HG02571 (cell line): ENCODE results near the gene JMJD6.
"Not testable (repeated sequence)": the region's sequence is repeated elsewhere in the genome, so short reads cannot be mapped to it uniquely, and the experiment has no call there.

Source experiments
- ATAC-seq: cut with Tn5 transposase; IDR thresholded peaks from one replicate; pipeline ENCODE4 v1.9.1; 2021; ENCODE audit warnings: mild to moderate bottlenecking, moderate library complexity; ENCODE audit not compliant: unreplicated experiment

Gene JMJD6

DNA sequence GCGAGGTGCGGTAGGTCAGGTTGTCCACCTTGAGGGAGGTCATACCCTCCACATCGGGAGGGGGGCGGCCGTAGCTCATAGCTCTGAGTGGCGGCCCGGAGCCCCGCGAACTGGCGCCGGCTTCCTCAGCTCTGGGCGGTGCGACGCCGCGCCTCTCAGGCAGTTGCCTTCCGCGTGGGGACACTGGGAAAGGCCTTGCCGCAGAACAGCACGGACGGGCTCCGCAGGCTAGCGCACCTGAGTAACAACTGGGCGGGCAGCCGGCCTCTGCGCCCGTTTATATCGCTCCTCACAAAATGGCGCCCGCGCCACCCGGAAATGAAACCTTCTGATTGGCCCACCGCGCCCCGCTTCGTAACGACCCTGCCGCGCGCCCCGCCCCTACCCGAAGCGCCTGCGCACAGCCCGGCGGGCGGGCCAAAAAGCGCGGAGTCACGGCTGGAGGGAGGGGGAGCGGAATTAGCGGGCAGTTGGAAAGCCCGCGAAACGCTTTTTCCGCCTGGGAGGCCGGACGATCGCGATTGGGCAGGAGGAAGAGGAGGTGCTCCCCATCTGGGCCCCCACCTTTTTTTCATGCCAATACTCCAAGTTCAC lies 10.8 kb upstream of the JMJD6 start, which contains the start of gene SRSF2:
Gene SRSF2, minus strand, starts transcription at position 250 of the 594 bp plus-strand sequence. Its CDS starts 171 bp downstream, at position 79.
- ATAC-seq = peak; percentile 67

DNA sequence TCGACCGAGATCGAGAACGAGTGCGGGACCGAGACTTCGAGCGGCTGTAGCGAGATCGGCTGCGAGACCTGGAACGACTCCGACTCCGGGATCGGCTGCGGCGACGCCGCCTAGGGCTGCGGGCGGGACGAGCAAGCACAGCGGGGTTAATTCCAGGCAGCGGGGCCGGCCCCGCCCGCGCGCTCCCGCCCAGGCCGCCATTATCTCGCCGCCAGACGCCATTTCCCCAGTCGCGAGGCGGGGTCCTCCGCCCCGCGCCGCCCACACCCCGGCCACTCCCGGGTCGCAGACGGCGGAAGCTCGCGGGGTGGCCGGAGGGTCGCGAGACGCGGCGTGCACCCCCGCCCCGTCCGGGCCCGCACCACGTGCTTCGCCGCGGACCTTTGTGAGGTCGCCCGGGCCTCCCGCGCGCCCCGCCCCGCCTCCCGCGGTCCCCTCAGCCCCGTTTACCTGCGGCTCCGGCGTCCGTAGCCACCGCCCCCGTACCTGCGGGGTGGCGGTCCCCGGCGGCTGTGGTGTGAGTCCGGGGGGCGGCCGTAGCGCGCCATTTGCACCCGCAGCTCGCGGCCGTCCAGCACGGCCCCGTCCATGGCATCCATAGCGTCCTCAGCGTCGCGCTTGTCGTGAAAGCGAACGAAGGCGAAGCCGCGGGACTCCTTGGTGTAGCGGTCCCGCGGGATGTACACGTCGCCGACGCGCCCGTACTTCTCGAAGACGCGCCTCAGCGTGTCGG lies 10.1 kb upstream of the JMJD6 start:
- peak; percentile 5 for ATAC-seq

DNA sequence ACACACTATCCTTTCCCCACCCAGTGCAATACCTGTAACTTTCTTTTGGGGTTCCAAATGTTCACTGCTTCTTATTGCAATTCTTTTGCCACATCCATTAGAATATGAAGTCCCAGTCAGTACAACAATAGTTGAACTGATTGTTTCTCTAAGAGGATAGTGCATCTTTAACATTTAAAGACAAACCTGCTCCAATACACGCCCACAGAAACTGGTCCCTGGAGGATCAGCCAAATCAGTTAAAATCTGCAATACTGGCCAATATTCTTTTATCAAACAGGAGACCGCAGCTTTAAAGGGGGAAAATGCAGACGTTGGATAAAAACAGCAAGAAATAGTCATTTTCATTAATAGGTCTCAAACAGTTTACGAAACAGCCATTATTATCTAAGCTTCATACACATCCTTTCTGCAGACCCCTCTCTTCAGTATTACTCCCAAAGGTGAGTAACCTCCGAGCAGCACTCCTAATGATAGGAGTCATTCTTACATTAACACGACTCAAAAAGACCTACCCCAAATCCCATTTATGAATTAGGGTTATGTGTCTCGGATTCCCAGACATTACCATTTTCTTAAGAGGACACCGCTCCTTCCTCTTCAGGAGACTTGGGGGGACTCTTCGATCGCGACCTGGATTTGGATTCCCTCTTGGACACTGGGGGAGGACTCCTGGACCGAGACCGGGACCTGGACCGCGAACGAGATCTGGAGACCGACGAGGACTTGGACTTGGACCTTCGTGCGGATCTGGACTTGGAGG lies 9.4 kb upstream of the JMJD6 start:
- ATAC-seq = no peak

DNA sequence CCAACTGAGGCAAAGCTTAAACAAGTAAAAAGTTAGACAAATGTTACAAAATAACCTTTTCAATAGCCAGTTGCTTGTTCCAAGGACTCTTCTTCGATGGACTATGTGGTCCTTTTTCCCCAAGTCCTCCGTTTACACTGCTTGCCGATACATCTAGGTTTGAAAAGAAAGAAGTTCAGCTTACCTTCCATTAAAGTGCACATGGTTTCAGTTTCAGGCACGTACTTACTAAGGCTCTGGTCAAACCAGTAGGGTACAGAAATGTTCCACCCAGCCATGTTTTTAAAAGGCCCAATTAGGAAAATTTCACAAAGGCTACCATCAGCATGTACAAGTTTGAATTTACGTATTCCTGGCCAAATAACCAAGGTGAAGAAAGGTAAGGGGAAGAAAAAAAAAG lies 8.6 kb upstream of the JMJD6 start:
- ATAC-seq = no peak

DNA sequence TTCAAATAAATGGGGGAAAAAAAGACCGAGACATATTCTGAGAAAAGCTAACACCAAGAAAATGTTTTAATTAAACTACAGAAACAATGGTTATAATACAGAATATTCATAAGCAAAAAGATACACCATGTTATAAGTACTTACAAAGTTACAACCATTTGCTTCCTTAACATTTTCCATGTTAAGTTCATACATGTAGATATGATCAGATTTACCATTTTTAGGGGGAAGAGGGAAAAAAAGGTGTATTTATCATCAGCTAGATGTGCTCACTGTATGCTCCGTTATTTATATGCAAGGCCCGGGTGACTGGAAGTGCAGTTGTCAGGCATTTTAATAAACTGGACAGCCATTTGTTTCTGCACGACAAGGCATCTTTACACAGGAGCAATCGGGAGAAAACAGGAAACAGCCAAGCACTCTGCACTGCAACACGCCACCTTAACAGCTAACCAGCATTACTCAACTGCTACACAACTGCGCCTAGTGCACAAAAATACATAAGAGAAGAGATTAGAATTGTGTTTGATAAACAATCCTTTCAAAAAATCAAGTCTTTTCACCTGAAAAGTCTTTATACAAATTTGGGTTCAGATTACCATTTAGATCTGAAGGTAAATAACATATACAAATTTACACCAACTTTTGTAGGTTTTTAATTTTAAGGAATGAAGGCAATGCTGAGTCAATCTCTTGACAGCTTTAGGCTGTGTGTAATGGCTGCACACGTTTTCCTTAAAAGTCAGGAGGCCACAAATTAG lies 7.9 kb upstream of the JMJD6 start:
- ATAC-seq = no peak

DNA sequence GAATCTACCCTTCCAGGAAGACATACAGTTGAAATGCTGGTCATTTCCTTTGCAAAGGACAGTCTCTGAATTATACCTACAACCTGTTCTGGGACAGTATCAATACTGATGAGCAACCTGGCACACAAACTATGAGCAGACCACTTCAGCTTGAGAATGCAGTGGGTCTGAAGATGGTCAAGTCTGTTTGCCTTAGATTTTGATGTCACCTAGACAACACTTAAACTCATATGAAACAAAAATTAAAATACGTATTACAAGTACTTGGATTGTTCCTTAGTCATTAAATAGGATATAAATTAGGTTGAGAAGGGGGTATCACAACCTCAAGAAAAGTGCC lies 7.2 kb upstream of the JMJD6 start:
- no peak for ATAC-seq

DNA sequence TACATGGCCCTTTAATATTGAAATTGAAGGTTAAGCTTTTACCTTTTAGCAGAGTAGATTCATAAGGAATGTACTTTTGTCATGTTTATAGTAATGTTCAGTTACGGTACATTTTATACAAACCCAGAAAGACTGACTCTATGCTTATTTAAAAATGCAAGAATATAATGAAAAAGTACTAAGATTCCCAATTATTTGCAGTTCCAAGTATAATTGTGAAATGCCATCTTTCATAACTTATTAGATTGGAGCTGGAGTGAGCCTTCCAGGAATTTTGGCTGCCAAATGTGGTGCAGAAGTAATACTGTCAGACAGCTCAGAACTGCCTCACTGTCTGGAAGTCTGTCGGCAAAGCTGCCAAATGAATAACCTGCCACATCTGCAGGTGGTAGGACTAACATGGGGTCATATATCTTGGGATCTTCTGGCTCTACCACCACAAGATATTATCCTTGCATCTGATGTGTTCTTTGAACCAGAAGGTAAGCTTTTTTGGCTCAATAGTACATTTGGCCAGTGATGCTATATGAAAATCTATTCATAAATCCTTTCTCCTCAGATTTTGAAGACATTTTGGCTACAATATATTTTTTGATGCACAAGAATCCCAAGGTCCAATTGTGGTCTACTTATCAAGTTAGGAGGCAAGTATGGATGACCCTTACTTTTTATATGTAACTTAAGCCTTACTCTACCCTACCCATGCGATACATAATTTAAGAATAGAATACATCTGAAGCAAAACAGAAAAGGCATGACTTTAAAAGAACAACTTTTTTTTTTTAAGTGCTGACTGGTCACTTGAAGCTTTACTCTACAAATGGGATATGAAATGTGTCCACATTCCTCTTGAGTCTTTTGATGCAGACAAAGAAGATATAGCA lies 6.6 kb upstream of the JMJD6 start:
- ATAC-seq = no peak

DNA sequence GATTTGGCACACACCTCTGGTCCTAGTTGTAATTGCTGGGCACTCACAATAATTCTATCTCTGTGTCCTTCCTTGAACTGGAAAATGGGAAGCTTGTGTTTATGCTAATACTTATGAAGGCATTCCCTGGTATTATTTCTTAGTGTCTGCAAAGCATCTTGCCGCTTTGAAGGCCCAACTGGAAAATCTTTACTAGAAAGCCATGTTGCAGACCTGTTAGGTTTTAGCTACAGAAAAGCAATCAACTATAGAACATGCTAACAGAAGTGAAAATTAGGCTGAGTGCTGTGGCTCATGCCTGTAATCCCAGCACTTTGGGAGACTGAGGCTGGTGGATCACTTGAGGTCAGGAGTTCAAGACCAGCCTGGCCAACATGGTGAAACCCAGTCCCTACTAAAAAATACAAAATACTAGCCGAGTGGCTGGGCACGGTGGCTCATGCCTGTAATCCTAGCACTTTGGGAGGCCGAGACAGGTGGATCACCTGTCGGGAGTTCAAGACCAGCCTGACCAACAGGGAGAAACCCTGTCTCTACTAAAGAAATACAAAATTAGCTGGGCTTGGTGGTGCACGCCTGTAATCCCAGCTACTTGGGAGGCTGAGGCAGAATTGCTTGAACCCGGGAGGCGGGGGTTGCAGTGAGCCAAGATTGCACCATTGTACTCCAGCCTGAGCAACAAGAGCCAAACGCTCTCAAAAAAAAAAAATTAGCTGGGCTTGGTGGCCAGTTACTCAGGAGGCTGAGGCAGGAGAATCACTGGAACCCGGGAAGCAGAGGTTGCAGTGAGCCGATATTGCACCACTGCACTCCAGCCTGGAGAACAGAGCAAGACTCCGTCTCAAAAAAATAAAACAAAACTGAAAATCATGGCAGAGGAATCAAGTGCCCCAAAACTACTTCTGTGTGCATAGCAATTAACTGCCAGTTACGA lies 5.7 kb upstream of the JMJD6 start:
- not testable (repeated sequence) for ATAC-seq

DNA sequence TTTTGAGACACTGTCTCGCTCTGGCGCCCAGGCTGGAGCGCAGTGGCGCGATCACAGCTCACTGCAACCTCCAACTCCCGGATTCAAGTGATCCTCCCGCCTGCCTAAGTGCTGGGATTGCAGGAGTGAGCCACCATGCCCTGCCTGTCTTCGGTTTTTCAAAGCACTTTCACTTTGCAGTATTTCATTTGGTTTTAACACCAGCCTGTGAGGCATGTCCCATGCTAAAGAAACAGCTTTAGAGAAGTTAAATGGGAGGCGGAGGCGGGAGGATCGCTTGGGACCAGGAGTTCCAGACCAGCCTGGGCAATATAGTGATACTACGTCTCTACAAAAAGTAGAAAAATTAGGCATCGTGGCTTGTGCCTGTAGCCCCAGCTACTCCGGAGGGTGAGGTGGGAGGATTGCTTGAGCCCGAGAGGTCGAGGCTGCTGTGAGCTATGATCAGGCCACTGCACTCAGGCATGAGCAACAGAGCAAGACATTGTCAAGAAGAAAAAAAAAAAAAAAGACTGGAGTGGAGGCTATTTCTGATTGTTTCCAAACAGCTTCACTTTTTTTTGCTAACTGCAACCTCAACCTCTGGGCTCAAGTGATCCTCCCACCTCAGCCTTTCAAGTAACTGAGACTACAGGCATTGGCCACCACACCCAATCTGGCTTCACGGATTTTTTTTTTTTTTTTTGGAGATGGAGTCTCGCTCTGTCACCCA lies 1.5 kb upstream of the JMJD6 start:
- ATAC-seq = no peak

DNA sequence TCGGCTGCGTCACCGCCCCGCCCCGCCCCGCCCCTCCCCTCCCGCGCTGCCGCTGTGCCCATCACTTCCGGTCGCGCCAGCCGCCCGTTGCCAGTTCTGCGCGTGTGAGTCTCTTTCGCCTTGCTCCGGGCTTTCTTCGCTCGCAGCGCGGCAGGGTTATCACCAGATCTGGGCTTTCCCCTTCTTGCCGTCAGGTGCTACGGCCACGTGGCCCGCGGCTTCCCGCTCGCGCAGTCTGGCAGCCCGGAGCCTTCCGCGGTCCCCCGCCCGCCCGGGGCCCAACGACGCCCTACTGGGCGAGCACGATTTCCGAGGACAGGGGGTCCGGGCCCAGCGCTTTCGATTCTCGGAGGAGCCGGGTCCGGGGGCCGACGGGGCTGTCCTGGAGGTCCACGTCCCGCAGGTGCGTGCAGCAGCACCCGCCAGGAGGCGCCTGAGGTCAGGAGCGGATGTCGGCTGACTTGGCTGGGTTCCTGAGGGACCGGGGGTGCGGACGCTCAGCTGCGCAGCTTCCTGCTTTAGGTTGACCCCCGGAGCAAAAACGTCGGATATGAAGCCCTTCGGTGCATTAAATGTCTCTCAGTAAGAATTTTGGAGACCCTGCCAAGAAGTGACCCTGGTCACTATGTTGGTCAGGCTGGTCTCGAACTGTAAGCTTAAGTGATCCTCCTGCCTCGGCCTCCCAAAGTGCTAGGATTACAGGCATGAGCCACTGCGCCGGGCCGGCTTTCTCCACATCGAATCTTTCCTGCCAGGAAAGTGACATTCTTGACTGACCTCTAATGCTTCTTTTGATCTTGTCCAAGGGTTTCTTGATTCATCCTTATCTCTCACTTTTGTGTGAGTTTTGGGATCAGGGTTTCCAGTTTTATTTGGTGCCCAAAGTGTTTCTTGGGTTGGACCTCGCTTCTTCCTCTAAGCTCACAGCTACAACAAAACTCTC lies 641 bp upstream of the JMJD6 start, which contains the start of gene METTL23:
Gene METTL23, plus strand, starts transcription at position 64 of the 943 bp plus-strand sequence. CDS start 2,872 bp downstream, outside the sequence.
- peak; percentile 45 for ATAC-seq

DNA sequence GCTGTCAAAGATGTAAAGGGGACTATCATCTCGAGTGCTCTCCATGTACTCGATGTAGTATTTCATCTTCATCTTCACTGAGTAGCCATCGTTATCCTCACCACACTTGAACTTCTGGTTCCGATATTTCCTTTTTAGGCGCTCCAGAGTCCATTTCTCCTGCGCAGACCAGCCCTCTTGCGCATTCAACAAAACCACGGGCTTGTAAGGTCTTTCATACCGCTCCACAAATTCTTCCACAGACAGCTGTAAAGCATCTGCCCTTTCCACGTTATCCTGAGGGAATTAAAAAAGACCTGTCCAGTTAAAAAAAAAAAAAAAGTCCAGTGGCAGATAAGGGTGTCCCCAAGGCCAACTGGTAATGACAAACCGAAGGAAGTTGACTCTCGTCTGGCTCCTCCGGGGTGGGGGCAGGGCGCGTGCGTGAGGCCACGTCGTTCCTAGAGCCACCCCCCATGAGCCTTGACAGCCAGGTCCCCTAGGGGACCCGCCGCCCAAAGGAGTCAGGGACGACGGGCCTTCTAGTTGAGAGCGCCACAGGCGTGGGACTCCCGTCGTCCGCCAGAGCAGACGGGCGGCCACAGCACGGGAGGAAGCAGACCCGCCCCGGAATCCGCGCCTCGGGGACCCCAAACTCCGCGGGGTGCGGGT lies 701 bp downstream of the JMJD6 start:
- peak; percentile 8 for ATAC-seq

DNA sequence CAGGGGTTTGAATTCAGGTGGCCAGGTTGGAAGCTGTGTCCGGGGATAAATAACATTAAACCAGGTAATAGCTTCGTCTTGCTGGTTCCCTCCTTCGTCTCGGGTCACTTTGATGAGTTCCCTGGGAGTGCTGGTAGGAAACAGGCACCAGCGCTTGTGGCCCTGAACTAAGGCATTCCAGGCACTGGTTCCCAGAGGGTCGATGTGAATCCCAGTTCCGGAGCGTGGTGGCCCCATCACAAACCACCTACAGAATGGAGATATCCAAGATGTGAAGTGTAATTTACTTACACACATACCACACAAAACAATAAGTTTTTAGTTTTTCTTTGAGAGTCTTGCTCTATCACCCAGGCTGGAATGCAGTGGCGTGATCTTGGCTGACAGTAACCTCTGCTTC lies 2.6 kb downstream of the JMJD6 start:
- ATAC-seq = no peak

DNA sequence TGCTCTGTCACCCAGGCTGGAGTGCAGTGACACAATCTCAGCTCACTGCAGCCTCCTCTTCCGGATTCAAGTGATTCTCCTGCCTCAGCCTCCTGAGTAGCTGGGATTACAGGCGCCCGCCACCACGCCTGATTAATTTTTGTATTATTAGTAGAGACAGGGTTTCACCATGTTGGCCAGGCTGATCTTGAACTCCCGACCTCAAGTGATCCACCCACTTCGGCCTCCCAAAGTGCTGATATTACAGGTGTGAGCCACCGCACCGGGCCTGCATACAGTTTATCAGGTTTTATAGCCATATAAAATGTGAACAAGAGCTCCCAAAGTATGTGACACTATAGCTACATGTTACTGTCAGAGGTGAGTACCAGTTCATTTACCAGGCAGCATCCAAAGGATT lies 3.4 kb downstream of the JMJD6 start:
- ATAC-seq = not testable (repeated sequence)

DNA sequence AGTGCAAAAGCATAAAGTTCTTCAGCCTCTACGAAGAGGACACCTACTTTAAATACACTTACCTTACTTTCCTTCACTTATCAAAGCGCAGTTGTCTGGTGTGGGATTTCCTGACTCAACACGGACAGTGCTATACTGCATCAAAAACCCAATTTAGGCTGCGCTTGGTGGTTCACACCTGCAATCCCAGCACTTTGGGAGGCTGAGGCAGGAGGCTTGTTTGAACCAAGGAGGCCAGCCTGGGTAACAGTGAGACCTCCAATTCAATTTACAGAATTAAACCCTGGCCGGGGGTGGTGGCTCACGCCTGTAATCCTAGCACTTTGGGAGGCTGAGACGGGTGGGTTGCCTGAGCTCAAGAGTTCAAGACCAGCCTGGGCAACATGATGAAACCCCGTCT lies 4.1 kb downstream of the JMJD6 start:
- no peak for ATAC-seq

DNA sequence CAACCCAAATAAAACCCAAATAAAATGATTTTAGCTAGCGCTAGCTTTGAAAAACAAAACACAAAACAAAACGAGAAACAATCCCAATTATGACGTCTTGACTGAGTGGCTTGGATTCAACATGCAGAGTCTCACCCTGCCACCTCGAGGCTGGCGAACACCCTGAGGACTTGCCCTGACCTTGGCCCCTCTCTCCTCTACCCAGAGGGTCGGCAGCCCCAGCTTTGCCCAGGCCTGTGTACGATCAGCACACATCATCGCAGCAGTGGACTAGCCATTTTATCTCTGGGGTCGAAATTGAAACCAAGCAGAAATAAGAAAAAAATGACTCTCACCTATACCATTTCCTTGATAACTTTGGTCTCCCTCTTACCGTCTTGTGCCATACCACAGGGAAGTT lies 4.9 kb downstream of the JMJD6 start:
- no peak for ATAC-seq

DNA sequence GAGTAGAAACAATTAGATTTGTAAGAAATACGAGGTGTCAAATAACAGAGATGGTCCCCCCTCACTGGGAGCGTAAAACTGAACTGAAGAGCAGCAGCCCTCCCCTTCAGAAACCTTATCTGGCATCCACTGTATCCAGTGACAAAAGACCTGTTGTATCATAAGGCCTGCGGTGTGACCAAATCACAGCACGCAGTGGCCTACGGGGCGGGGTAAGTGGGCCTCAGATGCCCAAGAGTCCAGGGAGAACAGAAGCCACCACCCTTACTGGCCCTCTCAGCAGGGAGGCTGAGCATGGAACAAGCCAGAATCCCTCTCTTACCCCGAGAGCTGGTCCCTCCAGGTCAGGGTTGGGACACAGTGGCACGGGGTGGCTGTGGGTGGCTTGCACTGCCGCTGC lies 5.5 kb downstream of the JMJD6 start:
- ATAC-seq = no peak

DNA sequence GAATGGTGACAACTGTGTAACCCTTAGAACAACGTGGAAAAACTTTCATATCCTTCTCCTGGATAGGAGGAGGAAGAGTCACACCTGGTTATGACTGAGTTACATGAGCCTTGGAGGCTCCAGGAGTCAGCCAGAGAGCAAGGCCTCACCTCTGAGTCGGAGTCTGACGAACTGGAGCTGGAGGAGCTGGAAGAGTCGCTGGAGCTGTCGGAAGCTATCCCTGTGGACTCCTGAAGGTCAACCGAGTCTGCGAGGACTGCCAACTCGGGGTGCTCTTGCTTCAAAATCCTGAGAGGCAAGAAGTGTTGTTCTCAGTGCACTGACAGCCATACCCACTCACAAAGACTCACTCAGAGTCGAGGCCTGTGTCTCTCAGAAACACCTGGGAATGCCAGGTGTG lies 6.2 kb downstream of the JMJD6 start:
- no peak for ATAC-seq
